DOHH2 (cell line): ENCODE measurements around the gene OR13C4.

Experiments
- CTCF ChIP-seq: fragments of 200-600 bp; sonication (generic); IDR thresholded peaks from one replicate; pipeline ENCODE4 v1.5.1; 2014; ENCODE audit warnings: antibody characterized with exemption, mild to moderate bottlenecking, low read depth, low read length; ENCODE audit not compliant: poor library complexity, severe bottlenecking
- EZH2phosphoT487 ChIP-seq: fragments of 200-600 bp; sonication (generic); IDR thresholded peaks from 2 replicates; pipeline ENCODE4 v1.6.1; 2017; ENCODE audit warnings: borderline replicate concordance, mild to moderate bottlenecking, antibody characterized with exemption, low read length, moderate library complexity, mixed read lengths

GRCh38 chr9:104539275-104539674 is 12.3 kb upstream of the OR13C4 start:
- no peak for TF ChIP-seq CTCF
- TF ChIP-seq EZH2phosphoT487: no peak
